GM08714 (cell line): ENCODE data around the gene CDH11.

Experiments used
- H3K4me3 ChIP-seq: fragments of 200-500 bp; sonication (Bioruptor generic); 2 replicates; pipeline ENCODE4 v1.5.1; 2014; ENCODE audit warnings: mild to moderate bottlenecking, low read length, inconsistent platforms
- ZNF274 ChIP-seq: IDR thresholded peaks from 2 replicates; pipeline ENCODE4 v1.6.1; 2012; ENCODE audit warnings: mild to moderate bottlenecking, low read depth, low read length

Gene CDH11

DNA sequence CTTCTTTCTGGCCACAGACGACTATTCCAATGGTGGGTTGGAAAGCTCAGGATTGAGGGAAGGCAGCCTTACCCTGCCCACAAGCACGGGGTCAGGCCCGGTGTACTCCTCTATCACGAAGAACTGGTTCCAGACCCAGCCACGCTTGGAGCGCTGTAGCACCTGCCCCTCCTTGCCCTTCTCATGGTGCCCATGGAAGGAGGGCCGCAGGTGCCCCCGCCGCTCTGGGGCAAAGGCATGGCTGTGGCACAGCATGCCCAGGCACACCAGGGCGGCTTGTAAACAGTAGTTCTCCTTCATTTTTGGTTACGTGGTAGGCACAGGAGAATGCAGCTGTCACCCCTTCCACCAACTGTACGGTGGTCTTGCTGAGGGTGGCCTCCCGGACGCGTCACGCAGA lies 117.3 kb downstream of the CDH11 start:
- H3K4me3 ChIP-seq, result no peak overlapping the region
- TF ChIP-seq ZNF274, result no peak

DNA sequence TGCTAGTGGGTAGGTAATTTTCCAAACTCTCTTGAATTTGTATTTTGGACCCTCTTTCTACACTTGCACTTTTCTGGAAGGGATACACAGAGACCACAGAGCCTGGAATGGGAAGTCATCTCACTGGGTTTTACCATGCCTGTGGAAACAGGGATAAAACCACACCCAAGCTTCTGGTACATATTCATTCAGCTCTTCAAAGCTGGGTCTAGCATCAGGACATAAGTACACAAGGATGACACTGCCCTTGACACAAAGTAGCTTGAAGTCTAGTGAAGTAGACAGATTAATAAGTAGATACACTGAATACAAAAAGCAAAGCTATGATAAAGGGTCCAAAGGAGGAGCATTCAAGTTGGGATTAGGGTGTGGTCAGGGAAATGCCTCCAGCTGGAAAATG lies 118.2 kb downstream of the CDH11 start:
- no peak for TF ChIP-seq ZNF274

DNA sequence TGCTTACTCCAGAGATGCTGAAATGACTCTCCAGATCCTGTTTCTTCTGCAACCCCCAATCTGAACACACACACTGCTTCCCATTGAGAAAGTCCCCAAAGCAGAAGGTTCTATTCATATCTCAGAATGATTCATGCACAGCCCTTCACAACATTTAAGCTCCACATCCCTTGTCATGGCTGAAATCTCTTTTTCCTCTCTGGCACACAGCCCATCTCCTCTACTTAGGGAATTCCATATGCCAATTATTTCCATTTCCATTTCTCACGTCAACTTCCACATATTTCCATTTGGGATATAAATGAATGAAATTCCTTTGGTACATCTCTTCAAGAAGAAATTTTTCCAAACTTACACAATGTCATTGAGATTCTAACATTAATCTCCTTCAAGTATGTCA lies 119.6 kb downstream of the CDH11 start:
- no peak overlapping the region for H3K4me3 ChIP-seq
- no peak for TF ChIP-seq ZNF274

More for the DNA sequence above, 118.2 kb downstream of the CDH11 start:
- no peak overlapping the region for H3K4me3 ChIP-seq

DNA sequence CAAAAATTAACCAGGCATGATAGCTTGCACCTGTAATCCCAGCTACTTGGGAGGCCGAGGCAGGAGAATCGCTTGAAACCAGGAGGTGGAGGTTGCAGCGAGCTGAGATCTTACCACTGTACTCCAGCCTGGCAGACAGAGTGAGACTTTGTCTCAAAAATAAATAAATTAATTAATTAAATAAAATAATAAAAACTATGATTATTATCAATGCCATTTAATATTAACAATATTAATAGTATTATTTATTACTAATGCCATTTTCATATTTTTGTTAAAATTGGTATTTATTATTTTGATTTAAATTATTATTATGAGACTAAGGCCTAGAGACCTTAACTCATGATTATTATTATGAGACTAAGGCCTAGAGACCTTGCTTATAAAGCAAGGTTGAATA lies 121.2 kb downstream of the CDH11 start:
- TF ChIP-seq ZNF274, result no peak
- no peak overlapping the region for H3K4me3 ChIP-seq

DNA sequence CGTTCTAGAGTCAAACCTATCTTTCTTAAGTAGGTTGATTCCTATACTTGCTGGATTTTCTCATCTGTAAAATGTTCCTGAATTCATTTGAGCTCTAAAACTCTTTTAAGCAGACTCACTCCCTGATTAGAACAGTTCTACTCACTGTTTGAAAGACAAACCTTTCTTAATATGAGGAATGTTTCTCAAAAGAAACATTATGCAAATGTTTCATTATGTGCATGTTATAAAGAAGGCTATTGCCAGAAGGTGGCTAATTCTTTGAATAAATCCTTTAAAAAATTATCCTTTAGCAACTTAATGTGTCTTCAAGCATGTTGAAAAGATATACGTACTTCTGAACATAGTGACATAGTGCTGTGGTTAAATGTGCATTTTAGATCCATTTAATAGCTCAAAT lies 124.1 kb downstream of the CDH11 start:
- TF ChIP-seq ZNF274, result no peak

DNA sequence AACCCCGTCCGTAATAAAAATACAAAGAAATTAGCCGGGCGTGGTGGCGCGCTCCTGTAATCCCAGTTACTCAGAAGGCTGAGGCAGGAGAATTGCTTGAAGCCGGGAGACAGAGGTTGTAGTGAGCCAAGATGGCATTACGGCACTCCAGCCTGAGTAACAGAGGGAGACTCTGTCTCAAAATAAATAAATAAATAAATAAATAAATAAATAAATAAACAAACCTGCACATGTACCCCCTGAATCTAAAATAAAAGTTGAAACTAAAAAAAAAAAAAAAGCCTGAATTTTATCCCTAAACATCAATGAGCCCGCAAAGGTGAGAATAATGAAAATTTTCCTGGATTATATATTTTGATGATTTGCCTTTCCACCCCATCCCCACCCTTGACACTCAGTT lies 124.7 kb downstream of the CDH11 start:
- no peak overlapping the region for H3K4me3 ChIP-seq
- TF ChIP-seq ZNF274, result no peak

More for the DNA sequence above, 124.1 kb downstream of the CDH11 start:
- no peak overlapping the region for H3K4me3 ChIP-seq

DNA sequence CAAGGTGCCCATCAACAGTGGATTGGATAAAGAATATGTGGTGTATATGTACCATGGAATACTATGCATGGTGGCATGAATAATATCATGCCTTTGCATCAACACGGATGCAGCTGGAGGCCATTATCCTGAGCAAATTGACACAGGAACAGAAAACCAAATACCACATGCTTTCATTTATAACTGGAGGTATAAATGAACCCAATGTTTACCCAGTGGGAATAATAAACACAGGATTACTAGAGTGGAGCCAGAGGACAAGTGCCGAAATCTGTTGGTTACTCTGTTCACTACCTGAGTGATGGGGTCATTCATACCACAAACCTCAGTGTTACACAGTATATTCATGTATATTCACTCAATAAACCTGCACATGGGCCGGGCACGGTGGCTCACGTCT lies 125.2 kb downstream of the CDH11 start:
- H3K4me3 ChIP-seq, result no peak overlapping the region
- no peak for TF ChIP-seq ZNF274

DNA sequence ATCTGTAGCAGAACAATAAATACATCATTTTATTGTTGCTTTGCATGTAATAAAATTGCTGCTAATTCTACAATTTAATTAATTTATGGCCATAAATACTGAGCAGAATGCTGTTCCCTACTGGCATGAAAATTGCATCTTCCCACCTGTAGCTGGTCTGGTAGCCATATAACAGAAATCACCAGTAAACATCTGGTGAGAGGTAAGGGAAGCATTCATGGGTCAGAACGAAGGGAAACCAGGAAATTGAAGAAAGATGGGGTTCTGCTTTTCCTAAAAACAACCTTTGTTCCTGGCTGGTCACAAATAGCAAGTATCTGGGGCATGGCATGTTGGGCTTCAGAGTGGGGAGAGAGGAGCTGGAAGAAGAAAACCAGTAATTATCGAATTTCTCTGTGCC lies 128.4 kb downstream of the CDH11 start:
- no peak overlapping the region for H3K4me3 ChIP-seq
- no peak for TF ChIP-seq ZNF274

DNA sequence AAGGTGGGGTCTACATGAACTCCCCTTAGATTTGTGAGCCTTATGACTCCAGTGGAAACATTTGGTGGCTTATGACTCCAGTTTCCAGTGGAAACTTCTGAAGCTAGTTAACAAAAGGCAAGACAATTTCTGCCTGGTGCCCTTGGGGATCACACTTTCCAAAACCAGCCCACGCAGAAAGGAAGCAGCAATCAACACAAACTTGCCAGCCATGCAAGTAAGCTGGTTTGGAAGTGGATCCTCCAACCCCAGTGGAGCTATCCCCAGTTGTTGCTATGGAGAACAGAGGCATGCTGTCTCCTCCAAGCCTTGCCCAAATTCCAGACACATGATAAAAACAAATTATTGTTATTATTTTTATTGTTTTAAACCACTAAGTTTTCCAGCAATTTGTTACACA lies 130.9 kb downstream of the CDH11 start:
- no peak overlapping the region for H3K4me3 ChIP-seq
- TF ChIP-seq ZNF274, result no peak

DNA sequence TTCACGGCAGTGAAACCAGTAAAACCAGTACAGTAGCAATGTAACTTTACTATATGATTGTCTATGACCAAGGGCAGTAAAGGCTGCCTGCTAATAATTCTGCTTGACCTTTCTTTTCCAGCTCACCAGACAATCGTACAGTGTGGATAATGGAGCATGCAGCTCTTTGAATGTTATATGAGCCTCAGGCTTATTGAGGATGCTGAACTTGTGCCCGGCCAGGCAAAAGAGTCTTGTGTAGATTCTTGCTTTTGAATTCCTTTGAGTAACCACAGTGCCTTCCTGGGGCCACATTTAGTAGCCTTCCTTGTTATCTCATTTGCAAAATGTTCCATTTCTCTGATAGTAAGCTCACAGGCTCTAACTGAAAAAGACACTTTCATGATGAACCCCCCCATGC lies 131.8 kb downstream of the CDH11 start:
- H3K4me3 ChIP-seq, result no peak overlapping the region
- no peak for TF ChIP-seq ZNF274

DNA sequence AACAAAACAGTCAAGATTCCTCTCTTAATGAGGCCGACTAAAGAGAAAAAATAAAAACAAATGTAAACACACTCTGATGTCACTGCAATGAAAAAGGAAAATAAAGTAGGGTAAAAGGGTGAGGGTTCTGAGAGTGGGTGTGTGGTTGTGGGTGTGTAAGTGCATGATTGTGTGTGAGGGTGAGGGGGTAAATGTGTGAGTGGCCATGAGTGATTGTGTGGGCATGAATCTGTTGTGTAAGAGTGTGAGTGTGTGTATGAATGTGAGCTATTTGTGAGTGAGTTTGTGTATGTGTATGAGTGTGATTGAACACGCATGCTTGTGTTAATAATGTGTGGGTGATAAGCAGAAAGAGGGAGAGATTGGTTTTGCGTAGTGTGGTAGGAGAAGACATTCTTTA lies 132.8 kb downstream of the CDH11 start:
- H3K4me3 ChIP-seq, result no peak overlapping the region
- no peak for TF ChIP-seq ZNF274

DNA sequence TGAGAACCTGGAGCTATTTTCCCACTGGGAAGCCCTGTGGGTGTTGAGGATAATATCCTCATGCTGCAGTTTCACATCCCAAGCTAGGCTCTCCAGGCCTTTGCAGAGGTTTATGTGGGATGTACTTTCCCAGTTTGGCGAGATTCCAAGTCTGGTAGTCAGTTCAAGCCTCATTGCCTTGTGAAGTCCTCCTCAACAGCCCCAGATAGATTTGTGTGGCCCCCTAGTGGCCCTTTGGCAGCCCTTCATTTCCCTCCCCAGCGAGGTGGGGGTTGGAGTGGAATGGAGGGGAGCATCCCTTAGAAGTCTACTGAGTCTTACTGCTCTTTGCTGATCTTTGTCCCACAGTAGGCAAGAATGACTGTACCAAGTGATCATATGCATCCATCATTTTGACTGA lies 137.9 kb downstream of the CDH11 start:
- no peak for TF ChIP-seq ZNF274
- no peak overlapping the region for H3K4me3 ChIP-seq

DNA sequence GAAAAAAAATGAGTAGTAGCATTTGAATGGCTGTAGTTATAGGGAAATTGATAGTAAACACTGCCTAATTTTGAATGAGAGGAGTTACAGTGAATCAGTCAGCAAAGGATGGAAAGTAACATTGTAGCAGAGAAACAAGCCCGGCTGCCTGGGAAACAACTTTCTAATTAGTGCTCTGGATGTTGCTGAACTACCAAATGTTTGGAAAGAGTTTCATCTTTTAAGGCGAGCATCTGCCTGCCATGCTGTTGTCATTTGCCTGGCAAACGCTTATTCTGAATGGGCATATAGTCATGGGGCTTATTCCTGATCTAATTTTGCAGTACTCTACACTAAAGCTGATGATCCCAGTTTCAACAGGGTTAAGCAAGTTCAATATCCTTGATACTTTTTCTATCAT lies 138.6 kb downstream of the CDH11 start:
- H3K4me3 ChIP-seq, result no peak overlapping the region
- no peak for TF ChIP-seq ZNF274

DNA sequence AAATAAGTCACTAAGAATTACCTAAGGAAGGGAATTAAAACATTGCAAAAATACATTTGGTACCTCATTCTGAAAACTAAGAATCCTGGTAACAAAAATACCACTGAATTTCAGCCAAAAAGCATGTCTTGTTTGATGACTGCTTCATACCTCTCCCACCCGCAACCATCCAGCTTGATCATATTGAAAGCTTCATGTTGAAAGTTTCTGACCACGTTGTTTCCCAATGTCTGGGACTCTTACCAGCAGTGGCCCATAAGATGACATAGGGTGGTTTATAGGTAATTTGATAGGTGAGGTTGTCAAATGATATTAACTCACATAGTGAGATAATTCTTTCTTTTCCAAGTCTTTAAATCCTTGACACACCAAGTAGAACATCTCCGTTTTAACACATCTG lies 139.3 kb downstream of the CDH11 start:
- H3K4me3 ChIP-seq, result no peak overlapping the region

DNA sequence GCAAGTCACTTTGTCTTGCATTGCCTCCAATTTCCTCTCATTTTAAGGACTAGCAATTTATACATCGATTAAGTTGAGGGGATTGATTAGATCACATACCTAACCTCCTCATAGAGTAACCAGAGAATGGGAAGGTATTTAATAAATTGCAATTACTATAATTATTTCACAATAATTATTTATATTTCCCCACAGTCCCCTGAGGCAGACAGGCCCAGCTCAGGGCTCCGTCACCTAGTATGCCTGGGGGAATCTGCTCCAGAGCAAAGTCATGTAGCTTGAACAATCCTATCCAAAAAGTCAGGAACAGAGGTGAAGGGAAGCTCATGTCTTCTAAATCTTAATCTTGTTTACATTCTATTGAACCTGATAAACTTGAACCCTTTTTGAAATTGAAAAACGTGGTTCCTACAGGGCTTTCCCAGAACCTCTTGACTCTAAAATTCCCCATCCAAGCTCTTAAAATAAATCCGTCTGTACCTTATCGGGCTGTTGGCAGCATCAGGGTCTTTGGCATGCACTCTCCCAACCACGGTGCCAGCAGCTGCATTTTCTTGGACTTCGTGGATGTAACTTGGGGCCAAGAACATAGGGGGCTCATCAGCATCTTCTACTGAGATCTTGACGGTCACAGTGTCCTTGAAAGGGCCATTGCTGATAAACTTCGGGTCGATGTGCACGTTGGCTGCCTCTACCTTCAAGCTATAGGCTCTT lies 140.1 kb downstream of the CDH11 start:
- TF ChIP-seq ZNF274, result no peak
- H3K4me3 ChIP-seq, result no peak overlapping the region

More for the DNA sequence above, 139.3 kb downstream of the CDH11 start:
- TF ChIP-seq ZNF274, result no peak
